ACHN (cell line): ENCODE results near the gene FGF8.

Experiments
- DNase-seq: peaks from one replicate; pipeline ENCODE4 v3.0.0-alpha.2; 2015
- in situ Hi-C: cut with HindIII; loops from 2 replicates; pipeline ENCODE4 v1.10.0; 2017; ENCODE audit warnings: low sequenced_read_pairs, low pct_ligation_motif_present, low pct_unique_long_range_greater_than_20kb

Gene FGF8

DNA sequence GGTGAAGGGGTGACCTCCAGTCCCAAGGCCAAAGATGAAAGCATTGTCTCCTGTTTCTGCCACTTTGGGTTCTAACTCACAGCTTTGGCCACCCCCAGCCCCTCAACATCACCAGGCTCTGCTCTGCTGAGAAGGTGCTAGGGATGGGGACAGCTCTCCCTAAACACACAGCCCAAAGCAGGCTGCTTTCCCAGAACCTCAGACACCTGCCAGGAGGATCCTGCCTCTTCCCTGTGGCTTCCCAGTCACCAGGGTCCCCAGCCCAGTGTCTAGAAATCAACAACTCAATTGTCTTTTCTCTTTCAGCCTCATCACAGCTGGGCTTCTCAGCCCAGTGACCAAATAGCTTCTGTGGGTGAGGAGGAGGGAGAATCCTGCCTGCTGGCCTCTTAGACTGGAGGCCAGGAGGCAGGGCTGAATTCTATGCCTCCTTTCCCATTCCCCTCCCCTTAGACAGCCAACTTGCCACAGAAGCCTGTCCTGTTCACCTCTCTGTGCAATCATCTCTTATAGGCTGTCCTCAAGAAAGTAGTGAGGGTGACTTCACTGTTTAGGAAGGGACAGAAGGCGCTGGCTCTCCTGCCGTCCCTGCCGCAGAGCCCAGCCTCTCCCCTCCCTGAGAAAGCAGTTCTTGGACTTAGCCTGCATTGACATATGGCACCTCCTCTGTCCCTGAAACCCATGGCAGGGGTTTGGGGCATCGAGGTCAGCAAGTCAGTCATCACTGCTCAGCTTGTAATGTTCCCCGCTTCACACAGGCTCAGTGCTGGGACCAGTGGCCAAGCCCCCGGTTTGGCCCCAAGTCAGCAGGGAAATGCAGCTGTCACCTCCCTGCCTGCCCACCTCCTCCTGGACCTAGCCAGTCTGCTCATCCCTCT is 3.7 kb downstream of the FGF8 start:
- no peak for DNase-seq
- in situ Hi-C loops = no loop called here

GRCh38 chr10:101771380-101771779 is 4.5 kb downstream of the FGF8 start:
- in situ Hi-C loops = no loop called here

GRCh38 chr10:101770331-101771215 is 5.3 kb downstream of the FGF8 start:
- DNase-seq = no peak
- in situ Hi-C loops = no loop called here

More at GRCh38 chr10:101771380-101771779, 4.5 kb downstream of the FGF8 start:
- DNase-seq = no peak

- in situ Hi-C loops = no loop called here
- DNase-seq = no peak
Observed at GRCh38 chr10:101769541-101770180, 6.3 kb downstream of the FGF8 start.

- no peak for DNase-seq
- in situ Hi-C loops = no loop called here
Observed at GRCh38 chr10:101768791-101769170, 7.1 kb downstream of the FGF8 start.

DNA sequence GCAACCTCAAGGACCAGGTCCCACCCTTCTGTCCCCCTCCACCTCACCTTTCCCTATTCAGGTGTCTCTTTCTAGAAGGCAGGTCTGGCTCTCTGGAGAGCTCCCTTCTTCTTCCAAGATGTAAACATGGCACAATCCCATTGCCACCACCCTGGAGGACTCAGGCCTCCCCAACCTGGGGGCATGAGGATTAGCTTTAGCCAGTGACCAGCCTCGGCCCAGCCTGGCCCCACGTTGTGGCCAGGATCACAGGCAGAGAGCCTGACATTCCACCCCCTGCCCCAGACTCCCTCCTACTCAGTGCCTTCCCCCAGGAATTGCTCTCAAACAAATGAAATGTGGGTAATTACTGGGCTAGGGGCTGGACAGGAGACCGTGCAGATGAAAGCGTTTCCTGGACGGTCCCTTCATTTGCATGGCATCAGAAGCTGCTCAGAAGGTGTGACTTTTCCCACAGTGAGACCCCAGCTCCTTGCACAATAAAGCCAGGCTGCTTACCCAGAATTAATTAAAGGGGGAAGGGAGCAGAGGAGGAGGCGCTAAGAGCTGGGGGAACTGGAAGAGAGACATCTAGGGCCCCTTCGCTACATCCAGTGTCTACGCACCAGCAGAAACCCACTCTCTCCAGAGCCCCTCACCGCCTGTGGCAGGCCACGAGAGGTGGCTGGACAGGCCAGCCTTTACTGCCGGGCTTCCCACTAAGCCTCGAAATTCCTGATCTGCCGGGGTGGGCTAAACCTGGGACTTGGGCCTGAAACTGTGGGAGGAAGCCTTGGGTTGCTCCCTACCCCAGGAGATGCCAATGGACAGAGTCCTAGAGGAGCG is 7.7 kb downstream of the FGF8 start:
- no peak for DNase-seq
- in situ Hi-C loops = no loop called here

GRCh38 chr10:101767600-101767945 is 8.3 kb downstream of the FGF8 start:
- in situ Hi-C loops = no loop called here
- no peak for DNase-seq

- DNase-seq = no peak
- in situ Hi-C loops = no loop called here
Observed at GRCh38 chr10:101766753-101767599, 8.9 kb downstream of the FGF8 start.

- no peak for DNase-seq
- in situ Hi-C loops = no loop called here
Observed at GRCh38 chr10:101766306-101766705, 9.6 kb downstream of the FGF8 start.

DNA sequence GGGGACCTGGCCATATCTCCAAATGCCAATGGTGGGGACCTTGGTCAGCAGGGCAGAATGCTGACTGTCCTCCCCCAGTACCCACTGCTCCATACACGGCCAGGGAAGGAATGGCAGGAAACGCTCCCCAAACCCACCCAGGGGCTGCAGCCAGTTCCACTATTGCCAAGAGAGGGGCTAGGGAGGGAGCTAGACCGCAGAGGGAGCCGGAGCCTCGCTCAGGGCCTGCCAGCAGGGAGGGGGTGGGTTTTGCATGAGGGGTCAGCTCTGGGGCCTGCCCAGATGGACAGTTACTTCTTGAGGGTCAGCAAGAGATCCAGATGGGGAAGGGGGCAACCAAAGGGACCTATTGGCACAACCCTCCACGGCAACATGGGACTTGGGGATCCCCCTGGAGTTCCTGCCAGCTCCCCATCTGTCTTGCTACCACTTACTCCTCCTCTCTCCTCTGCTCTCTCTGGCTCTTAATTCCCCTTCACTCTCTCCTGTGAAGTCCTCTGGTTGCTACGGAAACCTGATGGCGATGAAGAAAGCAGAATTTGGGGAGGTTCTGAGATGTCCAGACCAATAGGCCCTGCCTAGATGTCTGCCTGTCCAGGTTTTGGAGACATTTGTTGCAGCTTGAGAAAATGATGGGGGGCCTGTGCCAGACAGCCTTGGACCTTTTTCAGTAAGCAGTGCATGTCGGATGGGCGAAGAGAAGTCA is 12.6 kb downstream of the FGF8 start:
- DNase-seq = no peak
- in situ Hi-C loops = no loop called here

DNA sequence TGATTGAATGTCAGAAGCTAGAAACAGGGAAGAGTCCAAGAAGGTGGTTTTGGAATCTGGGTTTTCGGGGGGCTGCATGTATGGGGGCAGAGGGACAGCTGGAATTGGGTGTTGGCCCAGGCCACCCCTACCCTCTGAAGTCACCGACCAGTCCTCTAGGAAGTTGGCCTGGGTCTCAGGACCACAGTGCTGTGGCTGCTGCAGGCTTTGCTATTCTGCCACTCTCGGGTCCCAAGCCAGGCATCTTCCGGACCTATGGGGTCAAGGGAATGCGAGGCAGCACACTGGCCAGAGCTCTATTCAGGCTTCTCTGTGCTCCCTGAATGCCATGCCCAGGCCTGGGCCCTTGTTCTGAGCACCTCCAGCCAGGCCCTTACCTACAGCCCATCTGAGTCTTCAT is 13.2 kb downstream of the FGF8 start:
- DNase-seq = no peak
- in situ Hi-C loops = no loop called here

- in situ Hi-C loops = no loop called here
Observed at GRCh38 chr10:101761226-101761625, 14.7 kb downstream of the FGF8 start.

GRCh38 chr10:101760510-101760909 is 15.4 kb downstream of the FGF8 start:
- DNase-seq = no peak
- in situ Hi-C loops = no loop called here

More at GRCh38 chr10:101761226-101761625, 14.7 kb downstream of the FGF8 start:
- DNase-seq = no peak

- in situ Hi-C loops = no loop called here
- DNase-seq = no peak
Observed at GRCh38 chr10:101759309-101760247, 16.3 kb downstream of the FGF8 start.

DNA sequence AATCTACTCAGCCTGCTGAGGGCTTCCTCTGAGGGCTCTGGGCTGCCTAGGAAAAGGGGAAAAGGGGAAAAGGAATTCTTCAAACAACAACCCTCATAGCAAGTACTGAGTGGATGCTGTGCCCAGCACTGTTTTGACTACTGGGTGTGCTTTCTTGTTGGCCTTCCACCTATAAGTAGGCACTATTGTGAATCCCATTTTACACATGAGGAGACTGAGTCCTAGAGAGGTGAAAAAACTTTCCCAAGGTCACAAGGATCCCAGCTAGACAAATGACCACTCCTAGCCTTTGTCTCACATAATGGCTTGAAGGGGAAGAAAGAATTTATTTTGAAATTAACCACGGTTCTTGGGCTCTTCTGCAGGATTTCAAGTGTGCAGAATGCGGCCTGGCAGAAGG is 17.1 kb downstream of the FGF8 start:
- DNase-seq = no peak
- in situ Hi-C loops = no loop called here

- in situ Hi-C loops = no loop called here
- DNase-seq = no peak
Observed at GRCh38 chr10:101752241-101752640, 23.7 kb downstream of the FGF8 start.
